Spleen (tissue), 11 donors: ENCODE data around the gene SGTA. TPM values are rescaled to one million over a fixed set of nuclear protein-coding genes. Genes with fewer than 3 reads are reported as not detected.

ENCODE experiments used
- DNase-seq: peaks from one replicate; pipeline ENCODE4 v3.0.0-alpha.2; 2020
- H3K27ac ChIP-seq, 8 donors: fragments of 200-600 bp; sonication (generic) in 7 of 8; 1 replicate in 4 of 8; 2 replicates in 4 of 8; pipeline versions ENCODE4 v1.5.0 to v1.8.0; 2016 to 2021; ENCODE audit warnings: inconsistent platforms in 4 of 8, mild to moderate bottlenecking in 4 of 8, moderate library complexity in 1 of 8
- H3K27me3 ChIP-seq, 7 donors: fragments of 200-600 bp; sonication (generic) in 6 of 7; replicated peaks in 1 of 7; 1 replicate in 4 of 7; 2 replicates in 3 of 7; pipeline versions ENCODE4 v1.5.0 to v1.8.0; 2016 to 2021; ENCODE audit warnings: inconsistent platforms in 3 of 7, mild to moderate bottlenecking in 1 of 7
- H3K36me3 ChIP-seq, 6 donors: fragments of 200-600 bp; sonication (generic) in 5 of 6; 1 replicate in 4 of 6; 2 replicates in 2 of 6; pipeline versions ENCODE4 v1.5.0 to v1.8.0; 2016 to 2021; ENCODE audit warnings: inconsistent platforms in 2 of 6
- H3K4me1 ChIP-seq, 6 donors: fragments of 200-600 bp; sonication (generic) in 5 of 6; 1 replicate in 3 of 6; 2 replicates in 3 of 6; pipeline versions ENCODE4 v1.5.0 to v1.8.0; 2016 to 2021; ENCODE audit warnings: inconsistent platforms in 3 of 6
- H3K4me3 ChIP-seq, 8 donors: fragments of 200-600 bp; sonication (generic) in 7 of 8; 1 replicate in 4 of 8; 2 replicates in 4 of 8; pipeline versions ENCODE4 v1.5.0 to v1.8.0; 2016 to 2021; ENCODE audit warnings: inconsistent platforms in 4 of 8, mild to moderate bottlenecking in 4 of 8, moderate library complexity in 2 of 8
- H3K9me3 ChIP-seq, 8 donors: fragments of 200-600 bp; sonication (generic) in 7 of 8; 1 replicate in 4 of 8; 2 replicates in 4 of 8; pipeline versions ENCODE4 v1.5.0 to v1.8.0; 2016 to 2021; ENCODE audit warnings: inconsistent platforms in 4 of 8
- POLR2A ChIP-seq, 3 donors: fragments of 450-650 bp; IDR thresholded peaks; one replicate each; pipeline ENCODE4 v1.5.1; 2017; ENCODE audit warnings: antibody characterized with exemption in 3 of 3, mild to moderate bottlenecking in 1 of 3
- POLR2AphosphoS5 ChIP-seq, 3 donors: sonication (generic); formaldehyde crosslinking; IDR thresholded peaks; one replicate each; pipeline ENCODE4 v1.5.1; 2017; ENCODE audit warnings: antibody characterized with exemption in 3 of 3
- WGBS, 5 donors: extraction: QIAGEN DNeasy Blood & Tissue Kit in 3 of 5; methylation state at CpG; one replicate each; pipeline versions ENCODE4 v1.1.5 to v1.1.7; 2013 to 2018; 5-methylcytosine and 5-hydroxymethylcytosine counted together
- intact Hi-C: fragments of 100-400 bp; cut with DNase I; formaldehyde crosslinking; loops from one replicate; pipeline ENCODE4 v1.15.0; 2023; ENCODE audit warnings: low total_unique reads
- polyA plus RNA-seq, 3 donors: library from polyadenylated mRNA; stranded (reverse); fragments of 200-250 nt; gene quantifications; one replicate each; pipeline ENCODE4 v1.2.1, GENCODE V29; 2013
- total RNA-seq, 7 donors: library from RNA; depleted of rRNA in 3 of 7; stranded (reverse); fragments of >200 nt in 3 of 7; fragmentation: NEBNext Ultra II Directional in 4 of 7; extraction: Animal tissue kit (Norgen Biotek cat#: 25700) in 4 of 7; gene quantifications; one replicate each; pipeline versions ENCODE4 v1.1.0 to v1.2.1, GENCODE V29; 2016 to 2021
- TF ChIP-seq, protein P1 (sequence below), 11 experiments: fragments of 200-600 bp in 7 of 11; fragments of 450-650 bp in 4 of 11; sonication (generic) in 4 of 11; IDR thresholded peaks in 8 of 11; conservative IDR thresholded peaks in 3 of 11; 1 replicate in 7 of 11; 2 replicates in 4 of 11; pipeline versions ENCODE4 v1.4.0 to v1.8.0; 2016 to 2021; ENCODE audit warnings: antibody characterized with exemption in 11 of 11, inconsistent platforms in 4 of 11, mild to moderate bottlenecking in 1 of 11
- donor health status: healthy with polysubstance abuse.
- donor health status: DM: no; HTN: no; CAD: no; lungs with moderate emphysema.
- donor health status: DM: no; HTN: no; CAD: no.
- donor health status: Bipolar disorder and iron deficiency.
- donor health status: healthy.
- donor health status: DM: no; HTN: no; CAD: no.
- donor health status: DM: yes; HTN: yes; CAD: no.

The SGTA gene
- total and polyA plus RNA-seq, 10 donors, result 36.5 to 63.0 (median 45.2) TPM

DNA sequence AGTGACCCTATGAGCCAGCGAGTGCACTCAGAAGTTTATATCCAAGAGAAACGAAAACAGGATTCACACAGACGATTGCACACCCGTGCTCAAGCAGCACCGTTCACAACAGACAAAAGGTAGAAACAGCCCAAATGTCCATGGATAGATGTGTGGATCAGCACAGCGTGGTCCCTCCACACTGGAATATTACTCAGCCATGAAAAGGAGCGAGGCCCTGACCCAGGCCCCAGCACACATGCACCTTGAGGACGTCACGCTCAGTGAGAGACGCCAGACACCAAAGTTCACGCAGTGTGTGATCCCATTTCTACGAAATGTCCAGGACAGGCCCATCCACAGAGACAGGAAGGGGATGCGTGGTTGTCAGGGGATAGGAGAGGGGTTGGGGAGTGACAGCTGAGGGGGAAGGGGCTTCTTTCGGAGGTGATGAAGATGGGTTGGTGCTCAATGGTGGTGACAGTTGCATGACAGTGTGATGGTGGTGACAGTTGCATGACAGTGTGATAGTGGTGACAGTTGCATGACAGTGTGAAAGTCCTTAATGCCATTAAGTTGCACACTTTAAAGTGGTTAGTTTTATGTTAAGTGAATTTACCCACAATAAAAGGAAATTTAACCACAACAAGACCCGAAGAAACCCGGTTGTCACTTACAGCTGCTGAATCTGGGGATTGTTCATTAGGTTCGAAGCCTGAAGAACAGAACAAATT lies 24.3 kb downstream of the SGTA start:
- intact Hi-C loops, result no loop called here
- Histone ChIP-seq H3K36me3 (peaks cover 0 to 100% (median 85%) of the 10 kb centered on the region in 6 donors), H3K9me3 (no peaks in the 10 kb centered on the region), H3K4me1 (peaks cover 0 to 16% (median 2%) of the 10 kb centered on the region in 6 donors), H3K27me3 (no peaks in the 10 kb centered on the region), H3K27ac (no peak overlapping the region), H3K4me3 (no peak overlapping the region)
- TF ChIP-seq, protein P1, sequence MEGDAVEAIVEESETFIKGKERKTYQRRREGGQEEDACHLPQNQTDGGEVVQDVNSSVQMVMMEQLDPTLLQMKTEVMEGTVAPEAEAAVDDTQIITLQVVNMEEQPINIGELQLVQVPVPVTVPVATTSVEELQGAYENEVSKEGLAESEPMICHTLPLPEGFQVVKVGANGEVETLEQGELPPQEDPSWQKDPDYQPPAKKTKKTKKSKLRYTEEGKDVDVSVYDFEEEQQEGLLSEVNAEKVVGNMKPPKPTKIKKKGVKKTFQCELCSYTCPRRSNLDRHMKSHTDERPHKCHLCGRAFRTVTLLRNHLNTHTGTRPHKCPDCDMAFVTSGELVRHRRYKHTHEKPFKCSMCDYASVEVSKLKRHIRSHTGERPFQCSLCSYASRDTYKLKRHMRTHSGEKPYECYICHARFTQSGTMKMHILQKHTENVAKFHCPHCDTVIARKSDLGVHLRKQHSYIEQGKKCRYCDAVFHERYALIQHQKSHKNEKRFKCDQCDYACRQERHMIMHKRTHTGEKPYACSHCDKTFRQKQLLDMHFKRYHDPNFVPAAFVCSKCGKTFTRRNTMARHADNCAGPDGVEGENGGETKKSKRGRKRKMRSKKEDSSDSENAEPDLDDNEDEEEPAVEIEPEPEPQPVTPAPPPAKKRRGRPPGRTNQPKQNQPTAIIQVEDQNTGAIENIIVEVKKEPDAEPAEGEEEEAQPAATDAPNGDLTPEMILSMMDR (IDR thresholded peaks at IDR 0.05 in 8 of 11, conservative IDR thresholded peaks at IDR 0.05 in 3 of 11), result no peak
- no peak for TF ChIP-seq POLR2AphosphoS5 (IDR thresholded peaks at IDR 0.05)
- no peak for TF ChIP-seq POLR2A (IDR thresholded peaks at IDR 0.05)
- no peak for DNase-seq
- 87 to 93% (median 92%) methylated on average over 17 of the region's 17 CpGs for WGBS, 5 donors

DNA sequence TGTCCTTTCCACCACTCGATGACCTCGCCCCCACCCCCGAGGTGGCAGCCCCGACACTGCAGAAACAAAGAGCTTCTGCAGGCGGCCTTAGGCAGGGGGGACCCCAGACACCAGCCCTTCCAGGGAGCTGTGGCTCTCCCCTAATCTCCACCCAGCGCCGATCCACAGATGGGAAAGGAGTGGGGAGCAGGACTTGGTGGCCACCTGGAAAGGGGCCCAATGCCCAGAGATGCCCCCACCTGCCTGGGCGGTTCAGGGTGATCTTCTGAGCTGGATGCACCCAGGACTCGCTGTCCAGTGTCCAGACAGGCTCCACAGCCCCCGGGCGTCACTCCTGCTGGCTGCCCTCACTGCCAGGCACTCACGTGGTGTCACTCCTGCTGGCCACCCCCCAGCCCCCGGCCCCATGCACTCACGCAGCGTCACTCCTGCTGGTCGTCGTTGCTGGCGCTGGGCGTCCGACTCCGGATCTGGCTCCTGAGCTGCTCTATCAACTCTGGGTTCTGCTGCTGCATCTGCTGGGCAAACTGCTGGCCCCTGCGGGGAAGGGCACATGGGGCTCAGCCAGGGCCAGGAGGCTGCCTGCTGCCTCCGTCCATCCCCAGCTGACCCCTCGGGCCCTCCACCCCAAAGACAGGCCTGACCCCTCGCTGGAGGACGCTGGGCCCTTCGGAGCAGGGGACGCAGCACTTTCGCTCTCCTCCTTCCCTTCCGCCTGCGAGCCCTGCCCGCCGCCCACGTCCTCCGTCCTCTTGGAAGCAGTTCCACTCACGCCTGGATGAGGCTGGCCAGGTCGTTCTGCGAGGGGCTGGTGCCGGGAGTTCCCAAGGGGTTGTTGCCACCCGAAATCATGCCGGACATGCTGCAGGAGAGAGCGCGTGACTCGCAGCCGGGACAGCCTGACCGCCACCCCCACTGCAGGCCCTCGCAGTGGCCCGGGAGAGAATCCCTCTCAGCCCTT lies 25.9 kb downstream of the SGTA start:
- 95 to 96% (median 96%) methylated on average over 43 to 48 of the region's 48 CpGs for WGBS, 5 donors
- intact Hi-C loops, result no loop called here
- no peak overlapping the region for H3K4me3 ChIP-seq
- H3K27me3 ChIP-seq, result no peaks in the 10 kb centered on the region
- TF ChIP-seq, protein P1 (IDR thresholded peaks at IDR 0.05 in 8 of 11, conservative IDR thresholded peaks at IDR 0.05 in 3 of 11), result no peak
- peak in 2 of 3 donors; percentile 7 to 9 for TF ChIP-seq POLR2AphosphoS5 (IDR thresholded peaks at IDR 0.05)
- H3K27ac ChIP-seq, result no peak overlapping the region
- no peaks in the 10 kb centered on the region for H3K9me3 ChIP-seq
- peak; percentile 61 for DNase-seq
- peaks cover 0 to 1% (median 0%) of the 10 kb centered on the region in 6 donors for H3K4me1 ChIP-seq
- peaks cover 0 to 95% (median 75%) of the 10 kb centered on the region in 6 donors for H3K36me3 ChIP-seq

DNA sequence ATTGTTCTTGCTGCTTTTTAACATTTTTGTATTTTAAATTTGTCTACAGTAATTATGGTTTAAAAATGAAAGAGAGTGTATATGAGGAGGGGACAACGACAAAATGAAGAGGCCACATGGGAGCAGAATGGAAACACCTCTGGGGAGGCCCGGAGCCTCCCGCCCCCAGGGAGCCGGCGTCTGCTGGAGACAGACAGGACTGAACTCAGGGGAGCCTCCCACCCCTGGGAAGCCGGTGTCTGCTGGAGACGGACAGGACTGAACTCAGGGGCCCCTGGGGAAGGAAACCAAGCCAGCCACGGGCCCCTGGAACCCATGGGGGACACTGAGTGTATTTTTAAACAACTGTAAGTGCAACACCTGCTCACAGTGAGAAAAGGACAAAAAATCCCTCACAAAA lies 26.6 kb downstream of the SGTA start:
- intact Hi-C loops, result no loop called here
- WGBS, 5 donors, result 61 to 82% (median 67%) methylated on average over 8 of the region's 8 CpGs
- Histone ChIP-seq H3K36me3 (peaks cover 0 to 88% (median 69%) of the 10 kb centered on the region in 6 donors), H3K27me3 (no peaks in the 10 kb centered on the region), H3K4me1 (no peaks in the 10 kb centered on the region), H3K9me3 (no peaks in the 10 kb centered on the region), H3K27ac (no peak overlapping the region), H3K4me3 (no peak overlapping the region)
- DNase-seq, result peak; percentile 58
- TF ChIP-seq, protein P1 (IDR thresholded peaks at IDR 0.05 in 8 of 11, conservative IDR thresholded peaks at IDR 0.05 in 3 of 11), result no peak
- no peak for TF ChIP-seq POLR2AphosphoS5 (IDR thresholded peaks at IDR 0.05)
- no peak for TF ChIP-seq POLR2A (IDR thresholded peaks at IDR 0.05)

DNA sequence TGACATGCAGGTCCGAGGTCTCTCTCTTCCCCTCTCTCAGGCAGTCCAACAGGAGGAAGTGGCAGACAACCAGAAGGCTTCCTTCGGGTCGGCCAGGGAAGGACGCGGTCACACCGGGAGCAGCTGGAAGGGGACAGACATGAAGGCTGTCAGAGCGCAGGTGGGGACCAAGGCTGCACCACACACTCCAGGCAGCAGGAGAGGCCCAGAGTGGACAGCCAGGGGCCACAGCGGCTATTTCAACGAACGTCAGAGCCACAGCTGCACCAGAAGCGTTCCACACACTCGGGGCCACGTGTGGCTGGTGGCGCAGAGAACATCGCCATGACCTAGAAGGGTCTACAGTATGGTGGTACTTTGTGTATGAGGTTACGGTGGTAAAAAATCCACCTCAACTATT lies 27.3 kb downstream of the SGTA start:
- TF ChIP-seq POLR2A (IDR thresholded peaks at IDR 0.05) (no peak), POLR2AphosphoS5 (IDR thresholded peaks at IDR 0.05) (no peak)
- TF ChIP-seq, protein P1 (IDR thresholded peaks at IDR 0.05 in 8 of 11, conservative IDR thresholded peaks at IDR 0.05 in 3 of 11), result no peak
- DNase-seq, result peak; percentile 51
- peaks cover 0 to 81% (median 62%) of the 10 kb centered on the region in 6 donors for H3K36me3 ChIP-seq
- no peak overlapping the region for H3K27ac ChIP-seq
- no peak overlapping the region for H3K4me3 ChIP-seq
- H3K4me1 ChIP-seq, result peaks cover 0 to 2% (median 0%) of the 10 kb centered on the region in 6 donors
- no peaks in the 10 kb centered on the region for H3K27me3 ChIP-seq
- WGBS, 5 donors, result 83 to 91% (median 89%) methylated on average over 16 of the region's 16 CpGs
- H3K9me3 ChIP-seq, result no peaks in the 10 kb centered on the region
- intact Hi-C loops, result no loop called here
